NB4 (cell line): Measurements from ENCODE around the gene DBP.

ENCODE experiments used
- POLR2A ChIP-seq: IDR thresholded peaks from 2 replicates; pipeline ENCODE4 v1.6.1; 2011; ENCODE audit warnings: mild to moderate bottlenecking; ENCODE audit not compliant: insufficient read length; ENCODE audit errors: extremely low read depth
- TF ChIP-seq, protein P1 (sequence below): IDR thresholded peaks from one replicate; pipeline ENCODE4 v1.5.1; 2012; ENCODE audit warnings: low read depth, low read length

DNA sequence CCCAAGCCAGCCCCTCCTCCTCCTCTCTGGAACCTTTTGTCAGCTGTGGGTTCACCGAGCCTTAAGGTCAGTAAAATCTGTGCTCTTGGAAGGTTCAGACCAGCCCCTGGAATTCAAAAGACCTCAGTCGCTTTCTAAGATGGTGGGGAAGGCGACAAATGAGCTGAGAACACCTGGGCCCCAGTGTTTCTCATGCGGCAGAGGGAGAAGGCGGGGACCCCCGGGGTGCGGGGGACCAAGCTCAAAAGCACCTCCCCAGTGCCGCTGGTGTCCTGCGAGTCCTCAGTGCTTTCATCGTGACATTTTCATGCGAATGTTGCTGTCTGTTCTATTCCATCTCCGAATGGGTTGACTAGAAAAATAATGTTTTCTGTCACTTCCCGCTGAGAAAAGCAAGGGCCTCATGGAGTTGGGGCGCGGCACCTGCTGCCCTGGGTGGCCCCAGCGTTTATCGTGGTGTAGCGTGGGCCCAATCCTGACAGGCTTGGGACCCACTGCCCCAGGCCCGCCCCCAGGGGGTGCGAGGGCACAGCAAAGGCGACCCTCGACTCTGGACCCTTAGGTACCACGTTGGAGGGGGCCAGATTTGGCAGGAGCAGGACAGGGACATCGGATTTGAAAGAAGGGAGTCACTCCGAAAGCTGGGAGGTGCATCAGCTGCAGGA, 36.4 kb upstream of the DBP start:
- no peak for TF ChIP-seq POLR2A
- TF ChIP-seq, protein P1, sequence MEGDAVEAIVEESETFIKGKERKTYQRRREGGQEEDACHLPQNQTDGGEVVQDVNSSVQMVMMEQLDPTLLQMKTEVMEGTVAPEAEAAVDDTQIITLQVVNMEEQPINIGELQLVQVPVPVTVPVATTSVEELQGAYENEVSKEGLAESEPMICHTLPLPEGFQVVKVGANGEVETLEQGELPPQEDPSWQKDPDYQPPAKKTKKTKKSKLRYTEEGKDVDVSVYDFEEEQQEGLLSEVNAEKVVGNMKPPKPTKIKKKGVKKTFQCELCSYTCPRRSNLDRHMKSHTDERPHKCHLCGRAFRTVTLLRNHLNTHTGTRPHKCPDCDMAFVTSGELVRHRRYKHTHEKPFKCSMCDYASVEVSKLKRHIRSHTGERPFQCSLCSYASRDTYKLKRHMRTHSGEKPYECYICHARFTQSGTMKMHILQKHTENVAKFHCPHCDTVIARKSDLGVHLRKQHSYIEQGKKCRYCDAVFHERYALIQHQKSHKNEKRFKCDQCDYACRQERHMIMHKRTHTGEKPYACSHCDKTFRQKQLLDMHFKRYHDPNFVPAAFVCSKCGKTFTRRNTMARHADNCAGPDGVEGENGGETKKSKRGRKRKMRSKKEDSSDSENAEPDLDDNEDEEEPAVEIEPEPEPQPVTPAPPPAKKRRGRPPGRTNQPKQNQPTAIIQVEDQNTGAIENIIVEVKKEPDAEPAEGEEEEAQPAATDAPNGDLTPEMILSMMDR: no peak
